ENCODE measurements around the gene CCDC148.

DNA sequence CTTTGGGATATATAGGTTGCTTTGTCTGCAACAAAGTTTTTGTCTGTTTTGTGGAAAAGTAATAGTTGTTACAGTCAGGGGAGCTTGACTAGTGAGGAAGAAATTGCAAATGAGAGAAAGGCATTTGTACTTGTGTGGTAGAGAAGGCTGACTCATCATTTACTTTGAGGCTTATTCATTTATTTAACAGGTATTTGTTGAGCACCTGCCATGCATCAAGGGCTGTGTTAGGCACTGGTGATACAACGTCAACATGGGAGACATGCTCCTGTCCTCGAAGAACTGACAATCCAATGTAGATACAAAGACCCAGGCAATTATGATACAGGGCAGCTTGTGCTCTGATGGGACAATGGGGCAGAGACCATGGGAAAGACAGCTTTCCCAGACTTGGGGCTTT, 275.4 kb downstream of the CCDC148 start:
- TF ChIP-seq, protein P1, sequence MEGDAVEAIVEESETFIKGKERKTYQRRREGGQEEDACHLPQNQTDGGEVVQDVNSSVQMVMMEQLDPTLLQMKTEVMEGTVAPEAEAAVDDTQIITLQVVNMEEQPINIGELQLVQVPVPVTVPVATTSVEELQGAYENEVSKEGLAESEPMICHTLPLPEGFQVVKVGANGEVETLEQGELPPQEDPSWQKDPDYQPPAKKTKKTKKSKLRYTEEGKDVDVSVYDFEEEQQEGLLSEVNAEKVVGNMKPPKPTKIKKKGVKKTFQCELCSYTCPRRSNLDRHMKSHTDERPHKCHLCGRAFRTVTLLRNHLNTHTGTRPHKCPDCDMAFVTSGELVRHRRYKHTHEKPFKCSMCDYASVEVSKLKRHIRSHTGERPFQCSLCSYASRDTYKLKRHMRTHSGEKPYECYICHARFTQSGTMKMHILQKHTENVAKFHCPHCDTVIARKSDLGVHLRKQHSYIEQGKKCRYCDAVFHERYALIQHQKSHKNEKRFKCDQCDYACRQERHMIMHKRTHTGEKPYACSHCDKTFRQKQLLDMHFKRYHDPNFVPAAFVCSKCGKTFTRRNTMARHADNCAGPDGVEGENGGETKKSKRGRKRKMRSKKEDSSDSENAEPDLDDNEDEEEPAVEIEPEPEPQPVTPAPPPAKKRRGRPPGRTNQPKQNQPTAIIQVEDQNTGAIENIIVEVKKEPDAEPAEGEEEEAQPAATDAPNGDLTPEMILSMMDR (conservative IDR thresholded peaks at IDR 0.05; ENCODE audit: low read depth in 2 of 2): no peak
- TF ChIP-seq EZH2 (IDR thresholded peaks at IDR 0.05; ENCODE audit: low read depth, unreplicated experiment) (no peak), CREB1 (CRISPR knock-in tag; IDR thresholded peaks at IDR 0.05; ENCODE audit: low read depth) (no peak), POLR2AphosphoS5 (IDR thresholded peaks at IDR 0.05; ENCODE audit: low read depth) (no peak), JUNB (IDR thresholded peaks at IDR 0.05; ENCODE audit: unreplicated experiment) (no peak), EZH2phosphoT487 (IDR thresholded peaks at IDR 0.05; ENCODE audit: unreplicated experiment) (no peak), NANOG (IDR thresholded peaks at IDR 0.05; ENCODE audit: borderline replicate concordance) (no peak), ZNF114 (CRISPR knock-in tag; IDR thresholded peaks at IDR 0.05) (no peak)
- TF ChIP-seq, protein P2, sequence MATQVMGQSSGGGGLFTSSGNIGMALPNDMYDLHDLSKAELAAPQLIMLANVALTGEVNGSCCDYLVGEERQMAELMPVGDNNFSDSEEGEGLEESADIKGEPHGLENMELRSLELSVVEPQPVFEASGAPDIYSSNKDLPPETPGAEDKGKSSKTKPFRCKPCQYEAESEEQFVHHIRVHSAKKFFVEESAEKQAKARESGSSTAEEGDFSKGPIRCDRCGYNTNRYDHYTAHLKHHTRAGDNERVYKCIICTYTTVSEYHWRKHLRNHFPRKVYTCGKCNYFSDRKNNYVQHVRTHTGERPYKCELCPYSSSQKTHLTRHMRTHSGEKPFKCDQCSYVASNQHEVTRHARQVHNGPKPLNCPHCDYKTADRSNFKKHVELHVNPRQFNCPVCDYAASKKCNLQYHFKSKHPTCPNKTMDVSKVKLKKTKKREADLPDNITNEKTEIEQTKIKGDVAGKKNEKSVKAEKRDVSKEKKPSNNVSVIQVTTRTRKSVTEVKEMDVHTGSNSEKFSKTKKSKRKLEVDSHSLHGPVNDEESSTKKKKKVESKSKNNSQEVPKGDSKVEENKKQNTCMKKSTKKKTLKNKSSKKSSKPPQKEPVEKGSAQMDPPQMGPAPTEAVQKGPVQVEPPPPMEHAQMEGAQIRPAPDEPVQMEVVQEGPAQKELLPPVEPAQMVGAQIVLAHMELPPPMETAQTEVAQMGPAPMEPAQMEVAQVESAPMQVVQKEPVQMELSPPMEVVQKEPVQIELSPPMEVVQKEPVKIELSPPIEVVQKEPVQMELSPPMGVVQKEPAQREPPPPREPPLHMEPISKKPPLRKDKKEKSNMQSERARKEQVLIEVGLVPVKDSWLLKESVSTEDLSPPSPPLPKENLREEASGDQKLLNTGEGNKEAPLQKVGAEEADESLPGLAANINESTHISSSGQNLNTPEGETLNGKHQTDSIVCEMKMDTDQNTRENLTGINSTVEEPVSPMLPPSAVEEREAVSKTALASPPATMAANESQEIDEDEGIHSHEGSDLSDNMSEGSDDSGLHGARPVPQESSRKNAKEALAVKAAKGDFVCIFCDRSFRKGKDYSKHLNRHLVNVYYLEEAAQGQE (IDR thresholded peaks at IDR 0.05; ENCODE audit: unreplicated experiment): no peak
- TF ChIP-seq, protein P3, sequence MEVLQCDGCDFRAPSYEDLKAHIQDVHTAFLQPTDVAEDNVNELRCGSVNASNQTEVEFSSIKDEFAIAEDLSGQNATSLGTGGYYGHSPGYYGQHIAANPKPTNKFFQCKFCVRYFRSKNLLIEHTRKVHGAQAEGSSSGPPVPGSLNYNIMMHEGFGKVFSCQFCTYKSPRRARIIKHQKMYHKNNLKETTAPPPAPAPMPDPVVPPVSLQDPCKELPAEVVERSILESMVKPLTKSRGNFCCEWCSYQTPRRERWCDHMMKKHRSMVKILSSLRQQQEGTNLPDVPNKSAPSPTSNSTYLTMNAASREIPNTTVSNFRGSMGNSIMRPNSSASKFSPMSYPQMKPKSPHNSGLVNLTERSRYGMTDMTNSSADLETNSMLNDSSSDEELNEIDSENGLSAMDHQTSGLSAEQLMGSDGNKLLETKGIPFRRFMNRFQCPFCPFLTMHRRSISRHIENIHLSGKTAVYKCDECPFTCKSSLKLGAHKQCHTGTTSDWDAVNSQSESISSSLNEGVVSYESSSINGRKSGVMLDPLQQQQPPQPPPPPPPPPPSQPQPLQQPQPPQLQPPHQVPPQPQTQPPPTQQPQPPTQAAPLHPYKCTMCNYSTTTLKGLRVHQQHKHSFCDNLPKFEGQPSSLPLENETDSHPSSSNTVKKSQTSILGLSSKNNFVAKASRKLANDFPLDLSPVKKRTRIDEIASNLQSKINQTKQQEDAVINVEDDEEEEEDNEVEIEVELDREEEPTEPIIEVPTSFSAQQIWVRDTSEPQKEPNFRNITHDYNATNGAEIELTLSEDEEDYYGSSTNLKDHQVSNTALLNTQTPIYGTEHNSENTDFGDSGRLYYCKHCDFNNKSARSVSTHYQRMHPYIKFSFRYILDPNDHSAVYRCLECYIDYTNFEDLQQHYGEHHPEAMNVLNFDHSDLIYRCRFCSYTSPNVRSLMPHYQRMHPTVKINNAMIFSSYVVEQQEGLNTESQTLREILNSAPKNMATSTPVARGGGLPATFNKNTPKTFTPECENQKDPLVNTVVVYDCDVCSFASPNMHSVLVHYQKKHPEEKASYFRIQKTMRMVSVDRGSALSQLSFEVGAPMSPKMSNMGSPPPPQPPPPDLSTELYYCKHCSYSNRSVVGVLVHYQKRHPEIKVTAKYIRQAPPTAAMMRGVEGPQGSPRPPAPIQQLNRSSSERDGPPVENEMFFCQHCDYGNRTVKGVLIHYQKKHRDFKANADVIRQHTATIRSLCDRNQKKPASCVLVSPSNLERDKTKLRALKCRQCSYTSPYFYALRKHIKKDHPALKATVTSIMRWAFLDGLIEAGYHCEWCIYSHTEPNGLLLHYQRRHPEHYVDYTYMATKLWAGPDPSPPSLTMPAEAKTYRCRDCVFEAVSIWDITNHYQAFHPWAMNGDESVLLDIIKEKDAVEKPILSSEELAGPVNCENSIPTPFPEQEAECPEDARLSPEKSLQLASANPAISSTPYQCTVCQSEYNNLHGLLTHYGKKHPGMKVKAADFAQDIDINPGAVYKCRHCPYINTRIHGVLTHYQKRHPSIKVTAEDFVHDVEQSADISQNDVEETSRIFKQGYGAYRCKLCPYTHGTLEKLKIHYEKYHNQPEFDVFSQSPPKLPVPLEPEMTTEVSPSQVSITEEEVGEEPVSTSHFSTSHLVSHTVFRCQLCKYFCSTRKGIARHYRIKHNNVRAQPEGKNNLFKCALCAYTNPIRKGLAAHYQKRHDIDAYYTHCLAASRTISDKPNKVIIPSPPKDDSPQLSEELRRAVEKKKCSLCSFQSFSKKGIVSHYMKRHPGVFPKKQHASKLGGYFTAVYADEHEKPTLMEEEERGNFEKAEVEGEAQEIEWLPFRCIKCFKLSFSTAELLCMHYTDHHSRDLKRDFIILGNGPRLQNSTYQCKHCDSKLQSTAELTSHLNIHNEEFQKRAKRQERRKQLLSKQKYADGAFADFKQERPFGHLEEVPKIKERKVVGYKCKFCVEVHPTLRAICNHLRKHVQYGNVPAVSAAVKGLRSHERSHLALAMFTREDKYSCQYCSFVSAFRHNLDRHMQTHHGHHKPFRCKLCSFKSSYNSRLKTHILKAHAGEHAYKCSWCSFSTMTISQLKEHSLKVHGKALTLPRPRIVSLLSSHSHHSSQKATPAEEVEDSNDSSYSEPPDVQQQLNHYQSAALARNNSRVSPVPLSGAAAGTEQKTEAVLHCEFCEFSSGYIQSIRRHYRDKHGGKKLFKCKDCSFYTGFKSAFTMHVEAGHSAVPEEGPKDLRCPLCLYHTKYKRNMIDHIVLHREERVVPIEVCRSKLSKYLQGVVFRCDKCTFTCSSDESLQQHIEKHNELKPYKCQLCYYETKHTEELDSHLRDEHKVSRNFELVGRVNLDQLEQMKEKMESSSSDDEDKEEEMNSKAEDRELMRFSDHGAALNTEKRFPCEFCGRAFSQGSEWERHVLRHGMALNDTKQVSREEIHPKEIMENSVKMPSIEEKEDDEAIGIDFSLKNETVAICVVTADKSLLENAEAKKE (CRISPR knock-in tag; IDR thresholded peaks at IDR 0.05): no peak

All from GM23338 (cell line).